RWPE1 (cell line): Measurements from ENCODE around the gene GPR75.
"Not testable (repeated sequence)": the region's sequence is repeated elsewhere in the genome, so short reads cannot be mapped to it uniquely, and the experiment has no call there.

Source experiments
- CTCF ChIA-PET: fragments of 350-600 bp; sonication (Branson Sonifier 250); formaldehyde crosslinking; extraction: SDS; loops from one replicate; lab custom pipeline; 2021; lab: Yijun Ruan, JAX
- POLR2A ChIA-PET: fragments of 400-600 bp; formaldehyde crosslinking; extraction: SDS; loops from one replicate; lab custom pipeline; 2020; ENCODE audit warnings: antibody characterized with exemption; ENCODE audit not compliant: low non-redundant PET; lab: Yijun Ruan, JAX
- DNase-seq: peaks from one replicate; pipeline ENCODE4 v3.0.0; 2012; ENCODE audit warnings: low spot score
- H3K27ac ChIP-seq: fragments of 450-650 bp; 2 replicates; pipeline ENCODE4 v1.5.1; 2017
- CTCF ChIP-seq: fragments of 450-650 bp; conservative IDR thresholded peaks from 2 replicates; pipeline ENCODE4 v1.5.1; 2017; ENCODE audit warnings: low read depth, mild to moderate bottlenecking

Gene GPR75

GRCh38 chr2:53827398-53828175 lies 32.2 kb downstream of the GPR75 start:
- no peak for DNase-seq
- H3K27ac ChIP-seq = no peak overlapping the region
- CTCF ChIA-PET = interaction anchor here (0.6 kb wide), 1 partner anchor 54 kb away, joined by 4 read pairs; no protein-coding TSS in a partner anchor
- POLR2A ChIA-PET = no interaction called here
- no peak for TF ChIP-seq CTCF

GRCh38 chr2:53826587-53827397 lies 33.0 kb downstream of the GPR75 start:
- no peak for DNase-seq
- ChIA-PET CTCF (interaction anchor here (0.6 kb wide), 1 partner anchor 53 kb away, joined by 4 read pairs; no protein-coding TSS in a partner anchor), POLR2A (no interaction called here)
- H3K27ac ChIP-seq = no peak overlapping the region
- no peak for TF ChIP-seq CTCF

GRCh38 chr2:53826030-53826410 lies 33.7 kb downstream of the GPR75 start:
- CTCF ChIA-PET = no interaction called here

GRCh38 chr2:53823639-53824038 lies 36.1 kb downstream of the GPR75 start:
- DNase-seq, H3K27ac ChIP-seq, POLR2A ChIA-PET: not testable (repeated sequence)
- CTCF ChIA-PET = interaction anchor here (0.6 to 0.7 kb wide), 4 partner anchors 153 to 1405 kb away, joined by 4 to 7 read pairs (median 5); no protein-coding TSS in a partner anchor

More at GRCh38 chr2:53826030-53826410, 33.7 kb downstream of the GPR75 start:
- DNase-seq = no peak
- no peak for TF ChIP-seq CTCF
- H3K27ac ChIP-seq = no peak overlapping the region
- POLR2A ChIA-PET = no interaction called here

- CTCF ChIA-PET = interaction anchor here (0.7 kb wide), 1 partner anchor 566 kb away, joined by 3 read pairs; no protein-coding TSS in a partner anchor
- POLR2A ChIA-PET = no interaction called here
Measured at GRCh38 chr2:53821810-53822209, 38.0 kb downstream of the GPR75 start.

GRCh38 chr2:53820711-53821110 lies 39.1 kb downstream of the GPR75 start:
- H3K27ac ChIP-seq = no peak overlapping the region
- CTCF ChIA-PET = no interaction called here
- no peak for DNase-seq
- POLR2A ChIA-PET = no interaction called here
- no peak for TF ChIP-seq CTCF

More at GRCh38 chr2:53821810-53822209, 38.0 kb downstream of the GPR75 start:
- DNase-seq = no peak
- H3K27ac ChIP-seq = no peak overlapping the region
- TF ChIP-seq CTCF = no peak
